Measurements from ENCODE around the gene TEX38.
"Not testable (repeated sequence)": the region's sequence is repeated elsewhere in the genome, so short reads cannot be mapped to it uniquely, and the experiment has no call there.

Gene TEX38

DNA sequence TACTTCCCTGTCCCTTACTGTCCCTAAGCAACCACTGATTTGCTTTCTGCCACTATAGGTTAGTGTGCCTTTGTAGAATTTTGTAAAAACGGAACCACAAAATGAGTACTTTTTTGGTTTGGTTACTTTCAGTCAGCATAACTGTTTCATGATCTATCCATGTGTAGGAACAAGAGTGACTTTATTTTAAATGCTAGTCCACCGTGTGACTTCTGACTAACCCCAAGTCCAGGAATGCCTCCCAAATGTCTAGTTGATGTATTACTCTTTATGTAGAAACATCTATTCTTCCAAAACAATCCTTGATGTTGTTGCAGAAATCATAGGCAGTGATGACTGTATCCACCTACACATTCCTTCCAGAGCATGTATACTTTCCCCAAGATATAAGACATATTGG lies 24.8 kb upstream of the TEX38 start:
- H3K4me3 ChIP-seq (ENCODE audit: low read depth, low read length), result no peak overlapping the region
- TF ChIP-seq, protein P1, sequence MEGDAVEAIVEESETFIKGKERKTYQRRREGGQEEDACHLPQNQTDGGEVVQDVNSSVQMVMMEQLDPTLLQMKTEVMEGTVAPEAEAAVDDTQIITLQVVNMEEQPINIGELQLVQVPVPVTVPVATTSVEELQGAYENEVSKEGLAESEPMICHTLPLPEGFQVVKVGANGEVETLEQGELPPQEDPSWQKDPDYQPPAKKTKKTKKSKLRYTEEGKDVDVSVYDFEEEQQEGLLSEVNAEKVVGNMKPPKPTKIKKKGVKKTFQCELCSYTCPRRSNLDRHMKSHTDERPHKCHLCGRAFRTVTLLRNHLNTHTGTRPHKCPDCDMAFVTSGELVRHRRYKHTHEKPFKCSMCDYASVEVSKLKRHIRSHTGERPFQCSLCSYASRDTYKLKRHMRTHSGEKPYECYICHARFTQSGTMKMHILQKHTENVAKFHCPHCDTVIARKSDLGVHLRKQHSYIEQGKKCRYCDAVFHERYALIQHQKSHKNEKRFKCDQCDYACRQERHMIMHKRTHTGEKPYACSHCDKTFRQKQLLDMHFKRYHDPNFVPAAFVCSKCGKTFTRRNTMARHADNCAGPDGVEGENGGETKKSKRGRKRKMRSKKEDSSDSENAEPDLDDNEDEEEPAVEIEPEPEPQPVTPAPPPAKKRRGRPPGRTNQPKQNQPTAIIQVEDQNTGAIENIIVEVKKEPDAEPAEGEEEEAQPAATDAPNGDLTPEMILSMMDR (IDR thresholded peaks at IDR 0.05; ENCODE audit: borderline replicate concordance, insufficient read depth, low read depth, low read length), result no peak

- TF ChIP-seq, protein P1 (IDR thresholded peaks at IDR 0.05; ENCODE audit: borderline replicate concordance, insufficient read depth, low read depth, low read length), result no peak
Measured at GRCh38 chr1:46647611-46648010, 24.0 kb upstream of the TEX38 start.

DNA sequence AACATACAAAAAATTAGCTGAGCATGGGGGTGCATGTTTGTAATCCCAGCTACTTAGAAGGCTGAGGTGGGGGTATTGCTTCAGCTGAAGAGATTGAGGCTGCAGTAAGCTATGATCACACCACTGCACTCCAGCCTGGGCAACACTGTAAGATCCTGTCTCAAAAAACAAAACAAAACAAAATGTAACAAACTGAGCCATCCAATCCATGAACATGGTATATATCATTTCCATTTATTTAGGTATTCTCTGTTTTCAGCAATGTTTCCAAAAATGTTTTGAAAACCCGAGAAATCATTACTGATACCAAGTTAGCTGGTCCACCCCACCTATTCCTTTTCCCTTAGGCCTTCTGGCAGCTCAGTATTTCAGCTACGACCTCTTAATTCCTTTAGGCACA lies 21.9 kb upstream of the TEX38 start:
- no peak overlapping the region for H3K4me3 ChIP-seq (ENCODE audit: low read depth, low read length)
- TF ChIP-seq, protein P1 (IDR thresholded peaks at IDR 0.05; ENCODE audit: borderline replicate concordance, insufficient read depth, low read depth, low read length), result no peak

More at GRCh38 chr1:46647611-46648010, 24.0 kb upstream of the TEX38 start:
- no peak overlapping the region for H3K4me3 ChIP-seq (ENCODE audit: low read depth, low read length)

GRCh38 chr1:46650491-46650890 lies 21.2 kb upstream of the TEX38 start:
- no peak overlapping the region for H3K4me3 ChIP-seq (ENCODE audit: low read depth, low read length)
- TF ChIP-seq, protein P1 (IDR thresholded peaks at IDR 0.05; ENCODE audit: borderline replicate concordance, insufficient read depth, low read depth, low read length), result no peak

DNA sequence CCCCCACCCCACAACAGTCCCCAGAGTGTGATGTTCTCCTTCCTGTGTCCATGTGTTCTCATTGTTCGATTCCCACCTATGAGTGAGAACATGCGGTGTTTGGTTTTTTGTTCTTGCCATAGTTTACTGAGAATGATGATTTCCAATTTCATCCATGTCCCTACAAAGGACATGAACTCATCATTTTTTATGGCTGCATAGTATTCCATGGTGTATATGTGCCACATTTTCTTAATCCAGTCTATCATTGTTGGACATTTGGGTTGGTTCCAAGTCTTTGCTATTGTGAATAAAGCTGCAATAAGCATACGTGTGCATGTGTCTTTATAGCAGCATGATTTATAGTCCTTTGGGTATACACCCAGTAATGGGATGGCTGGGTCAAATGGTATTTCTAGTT lies 20.5 kb upstream of the TEX38 start:
- not testable (repeated sequence) for H3K4me3 ChIP-seq (ENCODE audit: low read depth, low read length)

DNA sequence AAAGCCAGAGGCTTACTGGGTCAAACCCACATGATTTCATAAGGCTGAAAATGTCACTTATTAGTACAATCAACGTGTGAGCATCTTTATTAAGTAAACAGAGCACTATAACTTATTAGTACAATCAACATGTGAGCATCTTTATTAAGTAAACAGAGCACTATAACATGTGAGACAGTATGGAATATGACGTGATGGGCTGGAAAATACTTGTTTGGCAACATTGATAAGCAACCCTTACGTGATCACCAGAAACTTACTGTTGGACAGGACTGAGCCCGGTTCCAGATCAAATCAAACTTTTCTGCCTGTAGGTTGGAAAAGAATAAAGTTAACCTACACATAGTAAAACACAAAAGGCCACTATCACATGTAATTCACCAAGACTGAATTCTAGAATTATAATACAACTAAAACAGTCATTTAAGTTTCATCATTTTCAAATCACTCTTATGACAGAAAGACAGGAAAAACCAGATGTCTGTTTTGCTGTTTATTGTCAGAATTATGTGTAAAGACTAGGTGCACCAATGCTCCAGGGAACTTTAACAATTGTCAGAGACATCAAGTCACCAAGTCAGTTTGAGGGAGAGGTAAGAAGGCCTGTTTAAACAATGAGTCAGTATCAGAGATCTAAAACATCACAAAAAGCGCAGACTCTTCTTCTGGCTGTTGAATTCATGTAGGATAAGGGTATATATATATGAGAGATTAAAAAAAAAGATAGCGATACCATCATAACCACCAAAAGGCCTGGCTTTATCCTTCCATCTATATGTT lies 19.1 kb upstream of the TEX38 start:
- TF ChIP-seq, protein P1 (IDR thresholded peaks at IDR 0.05; ENCODE audit: borderline replicate concordance, insufficient read depth, low read depth, low read length), result no peak
- H3K4me3 ChIP-seq (ENCODE audit: low read depth, low read length), result no peak overlapping the region

GRCh38 chr1:46653405-46653958 lies 18.2 kb upstream of the TEX38 start:
- TF ChIP-seq, protein P1 (IDR thresholded peaks at IDR 0.05; ENCODE audit: borderline replicate concordance, insufficient read depth, low read depth, low read length), result no peak
- H3K4me3 ChIP-seq (ENCODE audit: low read depth, low read length), result no peak overlapping the region

All from GM12875 (cell line).